ENCODE data around the gene KCNK1. TPM values are rescaled to one million over a fixed set of nuclear protein-coding genes. Genes with fewer than 3 reads are reported as not detected.

The KCNK1 gene
- total and polyA plus RNA-seq, 2 of the 8 experiments (the other 6 are each of a cell fraction or from before 2014, with no cell fraction given) = 11.9 to 16.5 TPM

DNA sequence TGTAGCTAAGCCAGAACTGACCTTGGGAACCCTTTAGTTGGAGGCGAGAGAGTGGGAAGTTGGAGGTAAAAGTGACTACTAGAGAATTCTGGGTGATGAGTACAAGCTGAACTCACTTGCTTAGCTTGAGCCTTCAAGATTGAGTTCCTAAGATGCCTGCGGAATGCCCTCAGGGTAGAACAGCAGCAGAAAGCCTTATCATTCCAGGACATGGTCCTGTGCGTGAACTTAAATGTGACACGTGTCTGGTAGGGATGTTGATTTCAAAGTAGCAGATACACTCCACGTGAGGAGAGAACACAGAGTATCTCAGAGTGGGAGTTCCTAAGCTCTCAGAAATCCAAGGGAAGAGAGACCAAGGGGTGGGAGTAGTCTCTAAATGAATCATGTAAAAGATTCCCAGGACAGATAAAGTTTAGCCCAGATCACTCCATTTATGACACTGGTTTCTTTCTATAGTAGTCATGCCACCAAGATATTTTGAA is 60.1 kb downstream of the KCNK1 start (continued):
- TF ChIP-seq, protein P1, sequence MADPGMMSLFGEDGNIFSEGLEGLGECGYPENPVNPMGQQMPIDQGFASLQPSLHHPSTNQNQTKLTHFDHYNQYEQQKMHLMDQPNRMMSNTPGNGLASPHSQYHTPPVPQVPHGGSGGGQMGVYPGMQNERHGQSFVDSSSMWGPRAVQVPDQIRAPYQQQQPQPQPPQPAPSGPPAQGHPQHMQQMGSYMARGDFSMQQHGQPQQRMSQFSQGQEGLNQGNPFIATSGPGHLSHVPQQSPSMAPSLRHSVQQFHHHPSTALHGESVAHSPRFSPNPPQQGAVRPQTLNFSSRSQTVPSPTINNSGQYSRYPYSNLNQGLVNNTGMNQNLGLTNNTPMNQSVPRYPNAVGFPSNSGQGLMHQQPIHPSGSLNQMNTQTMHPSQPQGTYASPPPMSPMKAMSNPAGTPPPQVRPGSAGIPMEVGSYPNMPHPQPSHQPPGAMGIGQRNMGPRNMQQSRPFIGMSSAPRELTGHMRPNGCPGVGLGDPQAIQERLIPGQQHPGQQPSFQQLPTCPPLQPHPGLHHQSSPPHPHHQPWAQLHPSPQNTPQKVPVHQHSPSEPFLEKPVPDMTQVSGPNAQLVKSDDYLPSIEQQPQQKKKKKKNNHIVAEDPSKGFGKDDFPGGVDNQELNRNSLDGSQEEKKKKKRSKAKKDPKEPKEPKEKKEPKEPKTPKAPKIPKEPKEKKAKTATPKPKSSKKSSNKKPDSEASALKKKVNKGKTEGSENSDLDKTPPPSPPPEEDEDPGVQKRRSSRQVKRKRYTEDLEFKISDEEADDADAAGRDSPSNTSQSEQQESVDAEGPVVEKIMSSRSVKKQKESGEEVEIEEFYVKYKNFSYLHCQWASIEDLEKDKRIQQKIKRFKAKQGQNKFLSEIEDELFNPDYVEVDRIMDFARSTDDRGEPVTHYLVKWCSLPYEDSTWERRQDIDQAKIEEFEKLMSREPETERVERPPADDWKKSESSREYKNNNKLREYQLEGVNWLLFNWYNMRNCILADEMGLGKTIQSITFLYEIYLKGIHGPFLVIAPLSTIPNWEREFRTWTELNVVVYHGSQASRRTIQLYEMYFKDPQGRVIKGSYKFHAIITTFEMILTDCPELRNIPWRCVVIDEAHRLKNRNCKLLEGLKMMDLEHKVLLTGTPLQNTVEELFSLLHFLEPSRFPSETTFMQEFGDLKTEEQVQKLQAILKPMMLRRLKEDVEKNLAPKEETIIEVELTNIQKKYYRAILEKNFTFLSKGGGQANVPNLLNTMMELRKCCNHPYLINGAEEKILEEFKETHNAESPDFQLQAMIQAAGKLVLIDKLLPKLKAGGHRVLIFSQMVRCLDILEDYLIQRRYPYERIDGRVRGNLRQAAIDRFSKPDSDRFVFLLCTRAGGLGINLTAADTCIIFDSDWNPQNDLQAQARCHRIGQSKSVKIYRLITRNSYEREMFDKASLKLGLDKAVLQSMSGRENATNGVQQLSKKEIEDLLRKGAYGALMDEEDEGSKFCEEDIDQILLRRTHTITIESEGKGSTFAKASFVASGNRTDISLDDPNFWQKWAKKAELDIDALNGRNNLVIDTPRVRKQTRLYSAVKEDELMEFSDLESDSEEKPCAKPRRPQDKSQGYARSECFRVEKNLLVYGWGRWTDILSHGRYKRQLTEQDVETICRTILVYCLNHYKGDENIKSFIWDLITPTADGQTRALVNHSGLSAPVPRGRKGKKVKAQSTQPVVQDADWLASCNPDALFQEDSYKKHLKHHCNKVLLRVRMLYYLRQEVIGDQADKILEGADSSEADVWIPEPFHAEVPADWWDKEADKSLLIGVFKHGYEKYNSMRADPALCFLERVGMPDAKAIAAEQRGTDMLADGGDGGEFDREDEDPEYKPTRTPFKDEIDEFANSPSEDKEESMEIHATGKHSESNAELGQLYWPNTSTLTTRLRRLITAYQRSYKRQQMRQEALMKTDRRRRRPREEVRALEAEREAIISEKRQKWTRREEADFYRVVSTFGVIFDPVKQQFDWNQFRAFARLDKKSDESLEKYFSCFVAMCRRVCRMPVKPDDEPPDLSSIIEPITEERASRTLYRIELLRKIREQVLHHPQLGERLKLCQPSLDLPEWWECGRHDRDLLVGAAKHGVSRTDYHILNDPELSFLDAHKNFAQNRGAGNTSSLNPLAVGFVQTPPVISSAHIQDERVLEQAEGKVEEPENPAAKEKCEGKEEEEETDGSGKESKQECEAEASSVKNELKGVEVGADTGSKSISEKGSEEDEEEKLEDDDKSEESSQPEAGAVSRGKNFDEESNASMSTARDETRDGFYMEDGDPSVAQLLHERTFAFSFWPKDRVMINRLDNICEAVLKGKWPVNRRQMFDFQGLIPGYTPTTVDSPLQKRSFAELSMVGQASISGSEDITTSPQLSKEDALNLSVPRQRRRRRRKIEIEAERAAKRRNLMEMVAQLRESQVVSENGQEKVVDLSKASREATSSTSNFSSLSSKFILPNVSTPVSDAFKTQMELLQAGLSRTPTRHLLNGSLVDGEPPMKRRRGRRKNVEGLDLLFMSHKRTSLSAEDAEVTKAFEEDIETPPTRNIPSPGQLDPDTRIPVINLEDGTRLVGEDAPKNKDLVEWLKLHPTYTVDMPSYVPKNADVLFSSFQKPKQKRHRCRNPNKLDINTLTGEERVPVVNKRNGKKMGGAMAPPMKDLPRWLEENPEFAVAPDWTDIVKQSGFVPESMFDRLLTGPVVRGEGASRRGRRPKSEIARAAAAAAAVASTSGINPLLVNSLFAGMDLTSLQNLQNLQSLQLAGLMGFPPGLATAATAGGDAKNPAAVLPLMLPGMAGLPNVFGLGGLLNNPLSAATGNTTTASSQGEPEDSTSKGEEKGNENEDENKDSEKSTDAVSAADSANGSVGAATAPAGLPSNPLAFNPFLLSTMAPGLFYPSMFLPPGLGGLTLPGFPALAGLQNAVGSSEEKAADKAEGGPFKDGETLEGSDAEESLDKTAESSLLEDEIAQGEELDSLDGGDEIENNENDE (IDR thresholded peaks at IDR 0.05; ENCODE audit: insufficient replicate concordance, low read length) = no peak
- TF ChIP-seq SAP30 (IDR thresholded peaks at IDR 0.05; ENCODE audit: insufficient read depth, insufficient replicate concordance, low read length) (no peak), RFX5 (IDR thresholded peaks at IDR 0.05; ENCODE audit: borderline replicate concordance, low read depth, low read length) (no peak), BRCA1 (IDR thresholded peaks at IDR 0.05; ENCODE audit: low read depth, low read length) (no peak), TAF1 (IDR thresholded peaks at IDR 0.05; ENCODE audit: low read depth, low read length) (no peak), PHF8 (conservative IDR thresholded peaks at IDR 0.05; ENCODE audit: low read depth, low read length) (no peak), CBX5 (IDR thresholded peaks at IDR 0.05; ENCODE audit: low read depth, low read length) (no peak), SRF (IDR thresholded peaks at IDR 0.05; ENCODE audit: low read depth, low read length) (no peak), GTF2F1 (IDR thresholded peaks at IDR 0.05; ENCODE audit: borderline replicate concordance, low read depth, low read length) (no peak), KDM5A (IDR thresholded peaks at IDR 0.05; ENCODE audit: low read length) (no peak)
- TF ChIP-seq, protein P2, sequence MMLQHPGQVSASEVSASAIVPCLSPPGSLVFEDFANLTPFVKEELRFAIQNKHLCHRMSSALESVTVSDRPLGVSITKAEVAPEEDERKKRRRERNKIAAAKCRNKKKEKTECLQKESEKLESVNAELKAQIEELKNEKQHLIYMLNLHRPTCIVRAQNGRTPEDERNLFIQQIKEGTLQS (IDR thresholded peaks at IDR 0.05; ENCODE audit: insufficient read depth, low read depth, low read length) = no peak

Measured in H1 (cell line).